KOPT-K1 (cell line): ENCODE measurements around the gene NDOR1.

Experiments
- H3K27ac ChIP-seq: fragments of 200-600 bp; sonication (generic); 2 replicates; pipeline ENCODE4 v1.5.1; 2016; ENCODE audit warnings: antibody characterized with exemption, mild to moderate bottlenecking, low read depth, low read length; ENCODE audit not compliant: poor library complexity, severe bottlenecking
- H3K36me3 ChIP-seq: fragments of 200-600 bp; sonication (generic); 2 replicates; pipeline ENCODE4 v1.5.1; 2017; ENCODE audit warnings: antibody characterized with exemption, mild to moderate bottlenecking, low read length, moderate library complexity; ENCODE audit not compliant: insufficient read depth
- H3K9me3 ChIP-seq: fragments of 200-600 bp; sonication (generic); 2 replicates; pipeline ENCODE4 v1.5.1; 2017; ENCODE audit warnings: antibody characterized with exemption, low read length, mild to moderate bottlenecking; ENCODE audit not compliant: insufficient read depth, poor library complexity, severe bottlenecking

NDOR1 gene

GRCh38 chr9:137224830-137225694, 19.6 kb downstream of the NDOR1 start, which contains the start of gene CYSRT1:
TSS of gene CYSRT1 (plus strand) at chr9:137225174. CDS start at chr9:137225622, 448 bp downstream.
- Histone ChIP-seq H3K36me3 (no peaks in the 10 kb centered on the region), H3K27ac (peak within 1 kb of the TSS; percentile 88), H3K9me3 (no peaks in the 10 kb centered on the region)

GRCh38 chr9:137225699-137226331, 20.3 kb downstream of the NDOR1 start:
- no peaks in the 10 kb centered on the region for H3K36me3 ChIP-seq
- no peaks in the 10 kb centered on the region for H3K9me3 ChIP-seq
- H3K27ac ChIP-seq = no peak overlapping the region

GRCh38 chr9:137226338-137227053, 21.0 kb downstream of the NDOR1 start:
- Histone ChIP-seq H3K27ac (no peak overlapping the region), H3K9me3 (no peaks in the 10 kb centered on the region), H3K36me3 (no peaks in the 10 kb centered on the region)

GRCh38 chr9:137227054-137227852, 21.8 kb downstream of the NDOR1 start, which contains the start of gene RNF224:
TSS of gene RNF224 (plus strand) at chr9:137227502. CDS start at chr9:137228336, 834 bp downstream.
- Histone ChIP-seq H3K9me3 (no peaks in the 10 kb centered on the region), H3K27ac (no peak within 1 kb of the TSS), H3K36me3 (no peaks in the 10 kb centered on the region)

- no peaks in the 10 kb centered on the region for H3K36me3 ChIP-seq
- no peak overlapping the region for H3K27ac ChIP-seq
- no peaks in the 10 kb centered on the region for H3K9me3 ChIP-seq
Measured at GRCh38 chr9:137227853-137228505, 22.5 kb downstream of the NDOR1 start.

- H3K27ac ChIP-seq = no peak overlapping the region
- H3K9me3 ChIP-seq = no peaks in the 10 kb centered on the region
- H3K36me3 ChIP-seq = no peaks in the 10 kb centered on the region
Measured at GRCh38 chr9:137228506-137228967, 23.0 kb downstream of the NDOR1 start.

- H3K36me3 ChIP-seq = no peaks in the 10 kb centered on the region
- no peaks in the 10 kb centered on the region for H3K9me3 ChIP-seq
- H3K27ac ChIP-seq = no peak overlapping the region
Measured at GRCh38 chr9:137228968-137229896, 23.7 kb downstream of the NDOR1 start.

GRCh38 chr9:137229903-137230704, 24.6 kb downstream of the NDOR1 start:
- Histone ChIP-seq H3K27ac (no peak overlapping the region), H3K9me3 (no peaks in the 10 kb centered on the region), H3K36me3 (no peaks in the 10 kb centered on the region)

- no peaks in the 10 kb centered on the region for H3K9me3 ChIP-seq
- H3K36me3 ChIP-seq = no peaks in the 10 kb centered on the region
- H3K27ac ChIP-seq = no peak within 1 kb of the TSS
Measured at GRCh38 chr9:137230705-137231371, 25.3 kb downstream of the NDOR1 start, which contains the start of gene SLC34A3. TSS of gene SLC34A3 (plus strand) at chr9:137230901. CDS start at chr9:137231703, 802 bp downstream.

GRCh38 chr9:137231372-137232039, 26.0 kb downstream of the NDOR1 start:
- Histone ChIP-seq H3K36me3 (no peaks in the 10 kb centered on the region), H3K9me3 (no peaks in the 10 kb centered on the region), H3K27ac (no peak overlapping the region)

GRCh38 chr9:137232101-137232500, 26.6 kb downstream of the NDOR1 start:
- no peak overlapping the region for H3K27ac ChIP-seq
- no peaks in the 10 kb centered on the region for H3K36me3 ChIP-seq
- H3K9me3 ChIP-seq = no peaks in the 10 kb centered on the region

- H3K9me3 ChIP-seq = no peaks in the 10 kb centered on the region
- no peaks in the 10 kb centered on the region for H3K36me3 ChIP-seq
- no peak overlapping the region for H3K27ac ChIP-seq
Measured at GRCh38 chr9:137232510-137232909, 27.0 kb downstream of the NDOR1 start.
